HCT116 (cell line): ENCODE results near the gene RUFY1. TPM values are rescaled to one million over a fixed set of nuclear protein-coding genes. Genes with fewer than 3 reads are reported as not detected.

Experiments
- ATAC-seq: fragments of 200-7000 bp; cut with Tn5 transposase; 2 replicates; pipeline ENCODE4 v1.9.1; 2020; ENCODE audit warnings: mild to moderate bottlenecking, moderate library complexity
- BruUV-seq: library from RNA; stranded (reverse); fragments of 400-500 nt; replicated peaks from 2 replicates; lab custom pipeline; 2021; lab: Mats Ljungman, UMichigan
- CTCF ChIA-PET: fragments of 300-600 bp; sonication (Branson Sonifier 250); formaldehyde crosslinking; loops from one replicate; lab custom pipeline; 2021; ENCODE audit warnings: antibody characterized with exemption; lab: Charles Lee
- POLR2A ChIA-PET: fragments of 300-600, 350-600 bp; sonication (Branson Sonifier 250); formaldehyde crosslinking; loops from one replicate; lab custom pipeline; 2021; ENCODE audit warnings: antibody characterized with exemption; lab: Charles Lee
- RAD21 ChIA-PET, 2 experiments: fragments of 300-600 bp; sonication (Branson Sonifier 250); formaldehyde crosslinking; loops; one replicate each; lab custom pipeline; 2023; ENCODE audit warnings: low total read pairs in 2 of 2; ENCODE audit not compliant: uncharacterized antibody in 2 of 2, unreplicated experiment in 2 of 2, low non-redundant PET in 1 of 2; lab: Charles Lee
- DNase-seq: peaks from one replicate; pipeline ENCODE4 v3.0.0-alpha.2; 2010; ENCODE audit warnings: low read depth, low spot score
- H2AFZ ChIP-seq: fragments of 200-600 bp; shearing (Covaris generic), sonication (generic); 2 replicates; pipeline ENCODE4 v1.6.1; 2017; ENCODE audit warnings: low read depth, mixed run types, mixed read lengths, antibody characterized with exemption, low read length; ENCODE audit not compliant: poor library complexity, severe bottlenecking
- H3K27ac ChIP-seq: 2 replicates; pipeline ENCODE4 v1.5.1; 2012; ENCODE audit warnings: low read depth, low read length
- H3K27me3 ChIP-seq: fragments of 200-600 bp; sonication (generic); 2 replicates; pipeline ENCODE4 v1.6.1; 2016; ENCODE audit warnings: mixed run types, low read length, mixed read lengths; ENCODE audit not compliant: insufficient read depth
- H3K36me3 ChIP-seq, 2 experiments: fragments of 200-500 bp in 1 of 2; fragments of 200-600 bp in 1 of 2; sonication (Bioruptor generic) in 1 of 2; sonication (generic) in 1 of 2; 2 replicates each; pipeline versions ENCODE4 v1.5.1 to v1.6.1; 2014 to 2016; ENCODE audit warnings: low read length in 2 of 2, inconsistent platforms in 1 of 2, mixed read lengths in 1 of 2, mixed run types in 1 of 2; ENCODE audit not compliant: insufficient read depth in 2 of 2, control insufficient read depth in 1 of 2
- H3K4me1 ChIP-seq, 2 experiments: fragments of 200-600 bp in 1 of 2; sonication (generic) in 1 of 2; 2 replicates each; pipeline versions ENCODE4 v1.5.1 to v1.6.1; 2012 to 2017; ENCODE audit warnings: low read length in 2 of 2, inconsistent platforms in 1 of 2, mild to moderate bottlenecking in 1 of 2, mixed read lengths in 1 of 2, mixed run types in 1 of 2, moderate library complexity in 1 of 2; ENCODE audit not compliant: insufficient read depth in 2 of 2, control insufficient read depth in 1 of 2
- H3K4me2 ChIP-seq: fragments of 200-600 bp; sonication (generic); 2 replicates; pipeline ENCODE4 v1.6.1; 2017; ENCODE audit warnings: mixed run types, low read length, mixed read lengths
- H3K4me3 ChIP-seq, 2 experiments: fragments of 200-600 bp in 1 of 2; sonication (generic) in 1 of 2; replicated peaks in 1 of 2; 2 replicates each; pipeline ENCODE4 v1.5.1; 2011 to 2016; ENCODE audit warnings: low read length in 2 of 2, control low read depth in 1 of 2, low read depth in 1 of 2, mild to moderate bottlenecking in 1 of 2, mixed read lengths in 1 of 2, mixed run types in 1 of 2
- H3K79me2 ChIP-seq: fragments of 200-600 bp; sonication (generic); 2 replicates; pipeline ENCODE4 v1.6.1; 2017; ENCODE audit warnings: mild to moderate bottlenecking, mixed run types, low read length, moderate library complexity, mixed read lengths; ENCODE audit not compliant: insufficient read depth
- H3K9ac ChIP-seq: fragments of 200-600 bp; sonication (generic); 2 replicates; pipeline ENCODE4 v1.6.1; 2016; ENCODE audit warnings: low read length, mixed read lengths
- H3K9me2 ChIP-seq: fragments of 200-600 bp; sonication (generic), shearing (Covaris generic); 2 replicates; pipeline ENCODE4 v1.6.1; 2017; ENCODE audit warnings: mixed run types, mild to moderate bottlenecking, moderate library complexity; ENCODE audit not compliant: insufficient read depth
- H3K9me3 ChIP-seq, 2 experiments: fragments of 200-500 bp in 1 of 2; fragments of 200-600 bp in 1 of 2; sonication (Bioruptor generic) in 1 of 2; sonication (generic) in 1 of 2; 2 replicates each; pipeline ENCODE4 v1.6.1; 2014 to 2017; ENCODE audit warnings: low read length in 2 of 2, mixed read lengths in 2 of 2, inconsistent platforms in 1 of 2, low read depth in 1 of 2, mild to moderate bottlenecking in 1 of 2, mixed run types in 1 of 2, moderate library complexity in 1 of 2; ENCODE audit not compliant: control insufficient read depth in 1 of 2, insufficient read depth in 1 of 2
- H4K20me1 ChIP-seq: fragments of 200-600 bp; sonication (generic), shearing (Covaris generic); 2 replicates; pipeline ENCODE4 v1.6.1; 2017; ENCODE audit warnings: mixed run types, mild to moderate bottlenecking, moderate library complexity; ENCODE audit not compliant: insufficient read depth
- CTCF ChIP-seq, 3 experiments: fragments of 200-600 bp in 1 of 3; sonication (generic) in 1 of 3; IDR thresholded peaks in 2 of 3; conservative IDR thresholded peaks in 1 of 3; 2 replicates each; pipeline ENCODE4 v1.5.1; 2012 to 2017; ENCODE audit warnings: low read depth in 2 of 3, low read length in 2 of 3, antibody characterized with exemption in 1 of 3, borderline replicate concordance in 1 of 3, control low read depth in 1 of 3, mild to moderate bottlenecking in 1 of 3, mixed read lengths in 1 of 3, mixed run types in 1 of 3, moderate library complexity in 1 of 3; ENCODE audit not compliant: insufficient read depth in 1 of 3
- EZH2 ChIP-seq: fragments of 200-600 bp; sonication (generic); IDR thresholded peaks from 2 replicates; pipeline ENCODE4 v1.6.1; 2017; ENCODE audit warnings: antibody characterized with exemption, mixed run types
- EZH2phosphoT487 ChIP-seq: fragments of 200-600 bp; IDR thresholded peaks from 2 replicates; pipeline ENCODE4 v1.6.1; 2018; ENCODE audit warnings: antibody characterized with exemption, borderline replicate concordance
- RAD21 ChIP-seq: IDR thresholded peaks from 2 replicates; pipeline ENCODE4 v1.6.1; 2012; ENCODE audit warnings: low read depth, mild to moderate bottlenecking
- SRF ChIP-seq: IDR thresholded peaks from 2 replicates; pipeline ENCODE4 v1.6.1; 2012; ENCODE audit warnings: low read depth
- ZFX ChIP-seq: fragments of 450-650 bp; IDR thresholded peaks from 2 replicates; pipeline ENCODE4 v1.6.1; 2017
- intact Hi-C: fragments of 100-400 bp; cut with micrococcal nuclease; formaldehyde crosslinking; loops from 2 replicates; pipeline ENCODE4 v1.10.0; 2022
- total RNA-seq: library from RNA; stranded (reverse); gene quantifications from one replicate; pipeline ENCODE4 v1.2.1, GENCODE V29; 2021; ENCODE audit not compliant: unreplicated experiment

The RUFY1 gene
- total RNA-seq, 1 experiment from 2014 or later, result 32.9 TPM

- Histone ChIP-seq H3K36me3 (no peaks in the 10 kb centered on the region), H3K9me3 (no peaks in the 10 kb centered on the region), H3K9me2 (no peaks in the 10 kb centered on the region), H2AFZ (no peak overlapping the region), H3K27me3 (peaks cover 2% of the 10 kb centered on the region; the same call in 1 of the 2 replicates), H3K4me3 (no peak overlapping the region), H3K9ac (no peak overlapping the region), H3K79me2 (no peaks in the 10 kb centered on the region), H4K20me1 (no peaks in the 10 kb centered on the region), H3K4me1 (no peaks in the 10 kb centered on the region), H3K27ac (no peak overlapping the region), H3K4me2 (no peak overlapping the region)
- ATAC-seq (no peak), DNase-seq (no peak)
- TF ChIP-seq CTCF (IDR thresholded peaks at IDR 0.05 in 2 of 3, conservative IDR thresholded peaks at IDR 0.05 in 1 of 3; ENCODE audit: borderline replicate concordance in 1 of 3, insufficient read depth in 1 of 3, low read depth in 2 of 3, low read length in 2 of 3), result no peak
- no peak for TF ChIP-seq RAD21
- no peak for TF ChIP-seq SRF
- no peak for TF ChIP-seq EZH2
- no peak for TF ChIP-seq EZH2phosphoT487
- TF ChIP-seq ZFX, result no peak
- ChIA-PET POLR2A (no interaction called here), CTCF (no interaction called here), RAD21 (no interaction called here)
- BruUV-seq, result no TSS peak
- intact Hi-C loops, result no loop called here
These were observed 45.6 kb upstream of the RUFY1 start for GRCh38 chr5:179504600-179505396.
